B cell (primary cell): ENCODE data around the gene AK4. TPM values are rescaled to one million over a fixed set of nuclear protein-coding genes. Genes with fewer than 3 reads are reported as not detected.

Experiments used
- ATAC-seq: fragments of 200-7000 bp; cut with Tn5 transposase; one replicate; pipeline ENCODE4 v1.10.0; 2021; ENCODE audit warnings: low read depth, mild to moderate bottlenecking, moderate number of reproducible peaks, moderate library complexity
- CTCF ChIA-PET: fragments of 350-600 bp; sonication (Branson Sonifier 250); formaldehyde crosslinking; loops from one replicate; lab custom pipeline; 2021; ENCODE audit warnings: antibody characterized with exemption, inconsistent platforms; lab: Charles Lee
- POLR2A ChIA-PET: fragments of 350-600 bp; sonication (Branson Sonifier 250); formaldehyde crosslinking; loops from one replicate; lab custom pipeline; 2021; ENCODE audit warnings: antibody characterized with exemption; lab: Charles Lee
- DNase-seq: peaks from one replicate; pipeline ENCODE4 v3.0.0; 2013
- H2AFZ ChIP-seq: 2 replicates; pipeline ENCODE4 v1.6.1; 2012; ENCODE audit warnings: mild to moderate bottlenecking, low read depth, low read length; ENCODE audit not compliant: insufficient read depth, poor library complexity, severe bottlenecking
- H3K27ac ChIP-seq, 2 donors: 1 replicate in 1 of 2; 2 replicates in 1 of 2; pipeline ENCODE4 v1.5.1; 2012 to 2013; ENCODE audit warnings: low read length in 2 of 2, mild to moderate bottlenecking in 2 of 2, moderate library complexity in 1 of 2
- H3K27me3 ChIP-seq, 4 experiments: fragments of 200-600 bp in 1 of 4; sonication (generic) in 1 of 4; replicated peaks in 1 of 4; 1 replicate in 2 of 4; 2 replicates in 2 of 4; pipeline versions ENCODE4 v1.6.1 to v1.7.0; 2013 to 2016; ENCODE audit warnings: low read length in 3 of 4, mild to moderate bottlenecking in 2 of 4, mixed read lengths in 1 of 4, moderate library complexity in 1 of 4; ENCODE audit not compliant: insufficient read depth in 4 of 4, control insufficient read depth in 3 of 4; ENCODE audit errors: control extremely low read depth in 1 of 4
- H3K36me3 ChIP-seq, 2 experiments: replicated peaks in 1 of 2; 1 replicate in 1 of 2; 2 replicates in 1 of 2; pipeline versions ENCODE4 v1.6.1 to v1.7.1; 2013; ENCODE audit warnings: low read length in 1 of 2; ENCODE audit not compliant: insufficient read depth in 2 of 2, control insufficient read depth in 1 of 2; ENCODE audit errors: control extremely low read depth in 1 of 2, extremely low read depth in 1 of 2
- H3K4me1 ChIP-seq, 2 donors: fragments of 200-600 bp in 1 of 2; sonication (generic) in 1 of 2; 1 replicate in 1 of 2; 2 replicates in 1 of 2; pipeline versions ENCODE4 v1.5.1 to v1.6.1; 2013 to 2017; ENCODE audit warnings: low read length in 2 of 2; ENCODE audit not compliant: control insufficient read depth in 2 of 2, insufficient read depth in 2 of 2
- H3K4me2 ChIP-seq: replicated peaks from 2 replicates; pipeline ENCODE3; 2012; ENCODE audit warnings: mild to moderate bottlenecking, low read depth, low read length; ENCODE audit not compliant: poor library complexity, severe bottlenecking
- H3K4me3 ChIP-seq, 5 experiments: fragments of 200-600 bp in 1 of 5; sonication (generic) in 1 of 5; 1 replicate in 3 of 5; 2 replicates in 2 of 5; pipeline versions ENCODE4 v1.5.1 to v1.7.0; 2011 to 2016; ENCODE audit warnings: low read length in 4 of 5, mild to moderate bottlenecking in 4 of 5, low read depth in 2 of 5, control low read depth in 1 of 5, moderate library complexity in 1 of 5; ENCODE audit not compliant: insufficient read depth in 1 of 5; ENCODE audit errors: control extremely low read depth in 1 of 5, extremely low read depth in 1 of 5
- H3K79me2 ChIP-seq: fragments of 200-600 bp; sonication (generic); one replicate; pipeline ENCODE4 v1.6.0; 2016; ENCODE audit warnings: low read length; ENCODE audit not compliant: control insufficient read depth, insufficient read depth
- H3K9ac ChIP-seq: fragments of 200-600 bp; sonication (generic); 2 replicates; pipeline ENCODE4 v1.6.1; 2017; ENCODE audit warnings: mild to moderate bottlenecking, low read length, moderate library complexity
- H3K9me3 ChIP-seq, 3 donors: one replicate each; pipeline versions ENCODE4 v1.6.1 to v1.7.1; 2013; ENCODE audit warnings: low read length in 2 of 3; ENCODE audit not compliant: control insufficient read depth in 2 of 3, insufficient read depth in 1 of 3; ENCODE audit errors: control extremely low read depth in 1 of 3
- H4K20me1 ChIP-seq: 2 replicates; pipeline ENCODE4 v1.6.0; 2012; ENCODE audit warnings: mild to moderate bottlenecking, low read length; ENCODE audit not compliant: insufficient read depth, control insufficient read depth, poor library complexity, severe bottlenecking
- H3K27ac Mint-ChIP-seq: one replicate; pipeline ENCODE4 v1.8.0; 2021; ENCODE audit warnings: mixed read lengths
- H3K27me3 Mint-ChIP-seq: one replicate; pipeline ENCODE4 v1.8.0; 2021; ENCODE audit warnings: mixed read lengths
- H3K4me1 Mint-ChIP-seq: one replicate; pipeline ENCODE4 v1.8.0; 2021; ENCODE audit warnings: mixed read lengths
- H3K4me3 Mint-ChIP-seq: one replicate; pipeline ENCODE4 v1.8.0; 2021; ENCODE audit warnings: mixed read lengths
- H3K9me3 Mint-ChIP-seq: one replicate; pipeline ENCODE4 v1.8.0; 2022; ENCODE audit warnings: mixed read lengths; ENCODE audit not compliant: insufficient read depth
- EZH2 ChIP-seq: IDR thresholded peaks from 2 replicates; pipeline ENCODE4 v1.6.1; 2012; ENCODE audit warnings: borderline replicate concordance, low read depth, mild to moderate bottlenecking, moderate library complexity, low read length; ENCODE audit not compliant: insufficient read depth, poor library complexity, severe bottlenecking
- WGBS: methylation state at CpG from one replicate; pipeline ENCODE4 v1.1.5; 2013; ENCODE audit warnings: missing lambda C conversion rate; ENCODE audit not compliant: insufficient coverage; 5-methylcytosine and 5-hydroxymethylcytosine counted together
- intact Hi-C: fragments of 100-400 bp; cut with micrococcal nuclease; formaldehyde crosslinking; loops from one replicate; pipeline ENCODE4 v1.10.0; 2022
- polyA plus RNA-seq: library from polyadenylated mRNA; depleted of rRNA; stranded (reverse); fragments of >200 nt; gene quantifications from 2 replicates; pipeline ENCODE4 v1.2.3, GENCODE V29; 2012
- total RNA-seq, 2 donors: library from RNA; stranded (reverse); fragments of 120-200 nt in 1 of 2; gene quantifications; 1 replicate in 1 of 2; 2 replicates in 1 of 2; pipeline versions ENCODE4 v1.2.3 to v1.2.4, GENCODE V29; 2013 to 2022
- TF ChIP-seq, protein P1 (sequence below): fragments of 200-600 bp; IDR thresholded peaks from one replicate; pipeline ENCODE4 v1.8.0; 2022; ENCODE audit warnings: antibody characterized with exemption, mild to moderate bottlenecking

Gene AK4
- total and polyA plus RNA-seq, 2 donors (not counting 1 experiment from before 2014, with no cell fraction given): 0.34 TPM; not detected in 1

DNA sequence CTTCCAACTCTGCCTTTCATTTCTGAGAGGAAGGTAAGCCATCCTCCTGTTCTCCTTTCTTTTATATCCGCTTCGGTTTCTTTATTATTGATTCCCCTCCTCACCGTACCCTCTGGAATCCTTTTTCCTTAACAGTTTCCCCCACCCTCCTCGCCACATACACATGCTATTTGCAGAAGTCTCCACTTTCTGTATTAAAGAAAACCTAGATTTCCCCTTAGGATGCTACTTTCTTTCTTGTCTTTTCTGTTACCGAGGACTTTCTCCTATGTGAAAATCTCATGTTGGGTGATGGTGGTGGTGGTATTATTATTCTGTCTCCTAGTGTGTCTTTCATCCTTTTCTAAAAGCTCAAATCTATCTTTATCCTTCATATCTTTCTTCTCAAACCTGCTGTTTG, 62.3 kb downstream of the AK4 start:
- Mint-ChIP-seq H3K9me3 (no peaks in the 10 kb centered on the region), H3K27me3 (no peaks in the 10 kb centered on the region), H3K27ac (no peak overlapping the region), H3K4me1 (peaks cover 3% of the 10 kb centered on the region), H3K4me3 (no peak overlapping the region)
- H3K36me3 ChIP-seq: no peaks in the 10 kb centered on the region
- DNase-seq (no peak), ATAC-seq (no peak)
- H3K27me3 ChIP-seq: no peaks in the 10 kb centered on the region
- POLR2A ChIA-PET: no interaction called here
- no peaks in the 10 kb centered on the region for H4K20me1 ChIP-seq
- no peak overlapping the region for H3K27ac ChIP-seq
- H3K79me2 ChIP-seq: no peaks in the 10 kb centered on the region
- intact Hi-C loops: no loop called here
- no peak overlapping the region for H3K9ac ChIP-seq
- no peaks in the 10 kb centered on the region for H3K9me3 ChIP-seq
- CTCF ChIA-PET: interaction anchor here (1.3 to 3.4 kb wide), 3 partner anchors 9 to 477 kb away, joined by 3 to 14 read pairs (median 5); no protein-coding TSS in a partner anchor
- no peak overlapping the region for H3K4me3 ChIP-seq
- no peak for TF ChIP-seq EZH2
- TF ChIP-seq, protein P1, sequence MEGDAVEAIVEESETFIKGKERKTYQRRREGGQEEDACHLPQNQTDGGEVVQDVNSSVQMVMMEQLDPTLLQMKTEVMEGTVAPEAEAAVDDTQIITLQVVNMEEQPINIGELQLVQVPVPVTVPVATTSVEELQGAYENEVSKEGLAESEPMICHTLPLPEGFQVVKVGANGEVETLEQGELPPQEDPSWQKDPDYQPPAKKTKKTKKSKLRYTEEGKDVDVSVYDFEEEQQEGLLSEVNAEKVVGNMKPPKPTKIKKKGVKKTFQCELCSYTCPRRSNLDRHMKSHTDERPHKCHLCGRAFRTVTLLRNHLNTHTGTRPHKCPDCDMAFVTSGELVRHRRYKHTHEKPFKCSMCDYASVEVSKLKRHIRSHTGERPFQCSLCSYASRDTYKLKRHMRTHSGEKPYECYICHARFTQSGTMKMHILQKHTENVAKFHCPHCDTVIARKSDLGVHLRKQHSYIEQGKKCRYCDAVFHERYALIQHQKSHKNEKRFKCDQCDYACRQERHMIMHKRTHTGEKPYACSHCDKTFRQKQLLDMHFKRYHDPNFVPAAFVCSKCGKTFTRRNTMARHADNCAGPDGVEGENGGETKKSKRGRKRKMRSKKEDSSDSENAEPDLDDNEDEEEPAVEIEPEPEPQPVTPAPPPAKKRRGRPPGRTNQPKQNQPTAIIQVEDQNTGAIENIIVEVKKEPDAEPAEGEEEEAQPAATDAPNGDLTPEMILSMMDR: no peak
- no peaks in the 10 kb centered on the region for H3K4me1 ChIP-seq
- no peak overlapping the region for H2AFZ ChIP-seq
- H3K4me2 ChIP-seq: no peak overlapping the region
- 96% methylated on average over 4 of the region's 5 CpGs for WGBS

DNA sequence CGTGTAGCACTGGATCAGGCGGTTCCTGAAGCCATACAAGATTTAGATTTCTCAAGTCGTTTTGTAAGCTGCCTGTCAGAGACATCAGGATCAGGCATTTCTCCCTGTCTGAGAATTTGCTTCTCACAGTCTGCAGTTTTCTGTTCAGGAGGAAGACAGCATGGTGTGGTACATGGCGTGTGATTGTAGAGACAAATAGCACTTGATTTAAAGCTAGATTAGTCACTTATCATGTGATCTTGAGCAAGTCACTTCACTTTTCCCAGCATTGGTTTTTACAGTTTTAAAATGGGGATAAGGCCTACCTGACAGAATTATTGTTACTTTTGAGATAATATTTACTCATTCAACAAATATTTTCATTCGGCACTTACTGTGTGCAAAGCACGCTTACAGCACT, 63.3 kb downstream of the AK4 start:
- Mint-ChIP-seq H3K27ac (no peak overlapping the region), H3K4me1 (peaks cover 7% of the 10 kb centered on the region), H3K27me3 (no peaks in the 10 kb centered on the region), H3K4me3 (no peak overlapping the region), H3K9me3 (no peaks in the 10 kb centered on the region)
- Histone ChIP-seq H3K79me2 (no peaks in the 10 kb centered on the region), H3K9ac (no peak overlapping the region), H3K36me3 (no peaks in the 10 kb centered on the region), H4K20me1 (no peaks in the 10 kb centered on the region), H3K4me1 (no peaks in the 10 kb centered on the region), H2AFZ (no peak overlapping the region), H3K27me3 (no peaks in the 10 kb centered on the region), H3K9me3 (no peaks in the 10 kb centered on the region), H3K4me3 (no peak overlapping the region), H3K27ac (no peak overlapping the region), H3K4me2 (no peak overlapping the region)
- no peak for DNase-seq
- ATAC-seq: no peak
- TF ChIP-seq, protein P1: no peak
- TF ChIP-seq EZH2: no peak
- POLR2A ChIA-PET: no interaction called here
- CTCF ChIA-PET: interaction anchor here (1.3 to 1.4 kb wide), 2 partner anchors 10 to 476 kb away, joined by 3 to 5 read pairs; no protein-coding TSS in a partner anchor
- WGBS: 82% methylated on average over 3 of the region's 6 CpGs
- intact Hi-C loops: no loop called here
